Measurements from ENCODE around the gene H3-3A. TPM values are rescaled to one million over a fixed set of nuclear protein-coding genes. Genes with fewer than 3 reads are reported as not detected.
"Not testable (repeated sequence)": the region's sequence is repeated elsewhere in the genome, so short reads cannot be mapped to it uniquely, and the experiment has no call there.

The H3-3A gene
- total and polyA plus RNA-seq, 4 donors = 76.6 to 338 (median 189) TPM

GRCh38 chr1:226091461-226091860 is 28.9 kb downstream of the H3-3A start:
- WGBS = 99% methylated on average over 1 of the region's 1 CpG
- Histone ChIP-seq H3K4me1 (ENCODE audit: control insufficient read depth in 4 of 4, insufficient read depth in 4 of 4, low read length in 3 of 4) (no peaks in the 10 kb centered on the region), H3K36me3 (ENCODE audit: control insufficient read depth in 4 of 4, insufficient read depth in 3 of 4, low read depth in 1 of 4, low read length in 3 of 4) (no peaks in the 10 kb centered on the region), H3K9me3 (ENCODE audit: control insufficient read depth in 4 of 4, low read length in 3 of 4) (no peaks in the 10 kb centered on the region), H3K9ac (ENCODE audit: low read depth in 1 of 2, low read length in 2 of 2) (no peak overlapping the region), H3K27me3 (ENCODE audit: control insufficient read depth in 4 of 4, insufficient read depth in 4 of 4, low read length in 3 of 4) (no peaks in the 10 kb centered on the region), H3K4me3 (ENCODE audit: low read depth in 1 of 3, low read length in 3 of 3) (no peak overlapping the region), H3K27ac (ENCODE audit: low read depth in 1 of 2, low read length in 2 of 2) (no peak overlapping the region)
- no peak for TF ChIP-seq ATF3 (IDR thresholded peaks at IDR 0.05)
- no peak for TF ChIP-seq TAF1 (conservative IDR thresholded peaks at IDR 0.05)
- TF ChIP-seq NR2F2 (IDR thresholded peaks at IDR 0.05) = no peak
- no peak for TF ChIP-seq RAD21 (IDR thresholded peaks at IDR 0.05)
- TF ChIP-seq ZBTB33 (IDR thresholded peaks at IDR 0.05) = no peak
- TF ChIP-seq REST (IDR thresholded peaks at IDR 0.05) = no peak
- no peak for TF ChIP-seq HNF4A (conservative IDR thresholded peaks at IDR 0.05)
- TF ChIP-seq EGR1 (IDR thresholded peaks at IDR 0.05; ENCODE audit: low read depth in 2 of 2) = no peak
- no peak for DNase-seq (ENCODE audit: low spot score)

GRCh38 chr1:226092048-226092820 is 29.7 kb downstream of the H3-3A start:
- WGBS = 89% methylated on average over 10 of the region's 10 CpGs
- not testable (repeated sequence) for DNase-seq (ENCODE audit: low spot score); H3K4me1 ChIP-seq (ENCODE audit: control insufficient read depth in 4 of 4, insufficient read depth in 4 of 4, low read length in 3 of 4); H3K9me3 ChIP-seq (ENCODE audit: control insufficient read depth in 4 of 4, low read length in 3 of 4); H3K4me3 ChIP-seq (ENCODE audit: low read depth in 1 of 3, low read length in 3 of 3); H3K9ac ChIP-seq (ENCODE audit: low read depth in 1 of 2, low read length in 2 of 2); H3K27ac ChIP-seq (ENCODE audit: low read depth in 1 of 2, low read length in 2 of 2); H3K36me3 ChIP-seq (ENCODE audit: control insufficient read depth in 4 of 4, insufficient read depth in 3 of 4, low read depth in 1 of 4, low read length in 3 of 4); H3K27me3 ChIP-seq (ENCODE audit: control insufficient read depth in 4 of 4, insufficient read depth in 4 of 4, low read length in 3 of 4)

GRCh38 chr1:226092965-226093364 is 30.4 kb downstream of the H3-3A start:
- Histone ChIP-seq H3K4me1 (ENCODE audit: control insufficient read depth in 4 of 4, insufficient read depth in 4 of 4, low read length in 3 of 4) (no peaks in the 10 kb centered on the region), H3K9ac (ENCODE audit: low read depth in 1 of 2, low read length in 2 of 2) (no peak overlapping the region), H3K27me3 (ENCODE audit: control insufficient read depth in 4 of 4, insufficient read depth in 4 of 4, low read length in 3 of 4) (no peaks in the 10 kb centered on the region), H3K27ac (ENCODE audit: low read depth in 1 of 2, low read length in 2 of 2) (no peak overlapping the region), H3K9me3 (ENCODE audit: control insufficient read depth in 4 of 4, low read length in 3 of 4) (no peaks in the 10 kb centered on the region), H3K4me3 (ENCODE audit: low read depth in 1 of 3, low read length in 3 of 3) (no peak overlapping the region), H3K36me3 (ENCODE audit: control insufficient read depth in 4 of 4, insufficient read depth in 3 of 4, low read depth in 1 of 4, low read length in 3 of 4) (no peaks in the 10 kb centered on the region)
- WGBS = 61% methylated on average over 3 of the region's 3 CpGs
- TF ChIP-seq REST (IDR thresholded peaks at IDR 0.05) = no peak
- TF ChIP-seq FOXA1 (IDR thresholded peaks at IDR 0.05) = no peak
- TF ChIP-seq EGR1 (IDR thresholded peaks at IDR 0.05; ENCODE audit: low read depth in 2 of 2) = no peak
- DNase-seq (ENCODE audit: low spot score) = no peak

Measured in liver (tissue), 9 donors.